CD4-positive, alpha-beta T cell (primary cell): ENCODE measurements around the gene KIDINS220. TPM values are rescaled to one million over a fixed set of nuclear protein-coding genes. Genes with fewer than 3 reads are reported as not detected.

ENCODE experiments used
- ATAC-seq: fragments of 200-7000 bp; cut with Tn5 transposase; one replicate; pipeline ENCODE4 v1.10.0; 2022; ENCODE audit warnings: mild to moderate bottlenecking; ENCODE audit not compliant: poor library complexity
- CTCF ChIA-PET: fragments of 350-600 bp; sonication (Branson Sonifier 250); formaldehyde crosslinking; loops from one replicate; lab custom pipeline; 2021; ENCODE audit warnings: antibody characterized with exemption, inconsistent platforms; lab: Charles Lee
- POLR2A ChIA-PET: fragments of 350-600 bp; sonication (Branson Sonifier 250); formaldehyde crosslinking; loops from one replicate; lab custom pipeline; 2021; ENCODE audit warnings: antibody characterized with exemption, inconsistent platforms; lab: Charles Lee
- DNase-seq, 14 experiments: peaks; one replicate each; pipeline ENCODE4 v3.0.0-alpha.2; 2013 to 2020; ENCODE audit warnings: mixed read lengths in 2 of 14
- H3K27ac ChIP-seq, 2 donors: one replicate each; pipeline versions ENCODE4 v1.5.1 to v1.7.0; 2013; ENCODE audit warnings: low read length in 2 of 2, low read depth in 1 of 2, mild to moderate bottlenecking in 1 of 2
- H3K27me3 ChIP-seq, 2 experiments: 1 replicate in 1 of 2; 2 replicates in 1 of 2; pipeline versions ENCODE4 v1.6.1 to v1.7.0; 2013; ENCODE audit warnings: low read length in 2 of 2, control low read depth in 1 of 2, mild to moderate bottlenecking in 1 of 2, moderate library complexity in 1 of 2; ENCODE audit not compliant: insufficient read depth in 2 of 2, control insufficient read depth in 1 of 2
- H3K36me3 ChIP-seq: one replicate; pipeline ENCODE4 v1.6.1; 2013; ENCODE audit warnings: low read length, control low read depth; ENCODE audit not compliant: insufficient read depth
- H3K4me1 ChIP-seq: one replicate; pipeline ENCODE4 v1.6.1; 2013; ENCODE audit warnings: low read length, control low read depth; ENCODE audit not compliant: insufficient read depth
- H3K4me3 ChIP-seq: one replicate; pipeline ENCODE4 v1.5.1; 2013; ENCODE audit warnings: mild to moderate bottlenecking, low read length, moderate library complexity
- H3K9me3 ChIP-seq, 2 experiments: 1 replicate in 1 of 2; 2 replicates in 1 of 2; pipeline versions ENCODE4 v1.6.1 to v1.7.0; 2013; ENCODE audit warnings: low read length in 2 of 2, mild to moderate bottlenecking in 2 of 2, control low read depth in 1 of 2, moderate library complexity in 1 of 2; ENCODE audit not compliant: control insufficient read depth in 1 of 2, insufficient read depth in 1 of 2
- H3K27ac Mint-ChIP-seq: one replicate; pipeline ENCODE4 v1.8.0; 2020; ENCODE audit warnings: mixed read lengths
- H3K27me3 Mint-ChIP-seq: one replicate; pipeline ENCODE4 v1.8.0; 2021; ENCODE audit warnings: mixed read lengths
- H3K36me3 Mint-ChIP-seq: one replicate; pipeline ENCODE4 v1.8.0; 2021; ENCODE audit warnings: low read depth, mixed read lengths
- H3K4me1 Mint-ChIP-seq: one replicate; pipeline ENCODE4 v1.8.0; 2021; ENCODE audit warnings: low read depth, mixed read lengths
- H3K4me3 Mint-ChIP-seq: one replicate; pipeline ENCODE4 v1.8.0; 2020; ENCODE audit warnings: mild to moderate bottlenecking, mixed read lengths
- H3K9me3 Mint-ChIP-seq: one replicate; pipeline ENCODE4 v1.8.0; 2020; ENCODE audit warnings: mixed read lengths
- CTCF ChIP-seq: fragments of 200-600 bp; IDR thresholded peaks from one replicate; pipeline ENCODE4 v1.8.0; 2022; ENCODE audit warnings: antibody characterized with exemption, mild to moderate bottlenecking
- intact Hi-C, 2 experiments: fragments of 100-400 bp; cut with DNase I in 1 of 2; cut with micrococcal nuclease in 1 of 2; formaldehyde crosslinking; loops; one replicate each; pipeline versions ENCODE4 v1.15.1 to v1.9.0; 2023 to 2025; cut with DNase I, micrococcal nuclease
- total RNA-seq, 174 experiments: library from RNA in 2 of 174; stranded (reverse) in 2 of 174; gene quantifications; one replicate each; pipeline ENCODE4 v1.2.3 and lab custom pipeline; 2021 to 2026

The KIDINS220 gene
- total RNA-seq, 2 experiments from 2014 or later, result 29.3 to 31.4 TPM

- Mint-ChIP-seq H3K4me3 (no peak overlapping the region), H3K27ac (no peak overlapping the region), H3K4me1 (no peaks in the 10 kb centered on the region), H3K9me3 (no peaks in the 10 kb centered on the region), H3K36me3 (no peaks in the 10 kb centered on the region), H3K27me3 (no peaks in the 10 kb centered on the region)
- Histone ChIP-seq H3K4me1 (no peaks in the 10 kb centered on the region), H3K9me3 (no peaks in the 10 kb centered on the region), H3K27me3 (no peaks in the 10 kb centered on the region), H3K27ac (no peak overlapping the region), H3K4me3 (no peak overlapping the region), H3K36me3 (no peaks in the 10 kb centered on the region)
- ChIA-PET CTCF (no interaction called here), POLR2A (no interaction called here)
- TF ChIP-seq CTCF, result no peak
- no peak for DNase-seq
- no peak for ATAC-seq
- intact Hi-C loops, result no loop called here
Observed at GRCh38 chr2:8699839-8700238, 137.6 kb downstream of the KIDINS220 start.

DNA sequence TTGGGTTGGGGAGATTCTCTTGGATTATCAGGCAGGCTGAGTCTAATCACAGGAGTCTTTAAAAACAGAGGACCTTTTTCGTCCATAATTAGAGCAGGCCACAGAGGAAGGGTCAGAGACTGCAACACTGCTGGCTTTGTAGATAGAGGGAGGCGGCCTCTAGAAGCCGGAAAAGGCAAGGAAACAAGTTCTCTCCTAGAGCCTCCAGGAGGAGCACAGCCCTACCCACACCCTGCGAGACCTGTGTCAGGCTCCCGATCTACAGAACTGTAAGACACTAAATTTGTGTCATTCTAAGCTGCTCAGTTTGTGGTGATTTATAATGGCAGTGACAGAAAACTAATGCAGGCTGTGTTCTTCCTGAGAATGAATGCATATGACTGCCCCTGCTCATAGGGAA, 140.2 kb downstream of the KIDINS220 start:
- no peak overlapping the region for H3K4me3 Mint-ChIP-seq
- H3K27ac Mint-ChIP-seq, result no peak overlapping the region
- H3K27me3 Mint-ChIP-seq, result peaks cover 4% of the 10 kb centered on the region
- no peaks in the 10 kb centered on the region for H3K9me3 Mint-ChIP-seq
- peaks cover 0 to 6% of the 10 kb centered on the region in 2 experiments for H3K9me3 ChIP-seq
- H3K4me1 Mint-ChIP-seq, result no peaks in the 10 kb centered on the region
- ChIA-PET CTCF (no interaction called here), POLR2A (no interaction called here)
- intact Hi-C loops, result no loop called here
- TF ChIP-seq CTCF, result no peak
- H3K36me3 Mint-ChIP-seq, result no peaks in the 10 kb centered on the region
- ATAC-seq, result no peak
- DNase-seq, result no peak
- H3K4me3 ChIP-seq, result no peak overlapping the region
- no peaks in the 10 kb centered on the region for H3K36me3 ChIP-seq
- H3K4me1 ChIP-seq, result peaks cover 7% of the 10 kb centered on the region
- H3K27me3 ChIP-seq, result peaks cover 6 to 12% of the 10 kb centered on the region in 2 experiments
- H3K27ac ChIP-seq, result no peak overlapping the region

DNA sequence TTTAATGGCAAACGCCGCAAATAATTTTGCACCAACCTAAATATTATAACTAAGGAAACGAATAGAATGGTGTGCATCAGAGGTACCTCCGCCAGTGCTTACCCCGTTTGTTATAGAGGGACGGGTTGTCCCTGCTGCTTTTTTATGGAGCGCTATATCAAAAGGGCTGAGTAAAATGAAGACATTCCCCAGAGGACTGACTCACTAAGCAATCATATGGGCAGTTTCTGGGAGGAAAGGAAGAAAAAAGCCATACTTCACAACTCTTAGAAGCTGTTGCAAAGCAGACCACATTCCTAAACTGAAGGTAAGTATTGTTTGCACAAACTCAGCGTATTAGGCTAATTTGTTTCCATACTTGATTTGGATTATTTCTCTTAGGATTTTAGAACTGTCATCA, 142.7 kb downstream of the KIDINS220 start:
- Mint-ChIP-seq H3K9me3 (no peaks in the 10 kb centered on the region), H3K4me3 (no peak overlapping the region)
- CTCF ChIA-PET, result no interaction called here

More for the DNA sequence above, 142.7 kb downstream of the KIDINS220 start:
- no peak for ATAC-seq
- no peak overlapping the region for H3K27ac ChIP-seq
- no peak overlapping the region for H3K4me3 ChIP-seq
- intact Hi-C loops, result no loop called here
- no peak for DNase-seq
- H3K27me3 ChIP-seq, result peaks cover 10 to 17% of the 10 kb centered on the region in 2 experiments
- TF ChIP-seq CTCF, result no peak
- Mint-ChIP-seq H3K4me1 (no peaks in the 10 kb centered on the region), H3K27me3 (peaks cover 15% of the 10 kb centered on the region), H3K27ac (no peak overlapping the region), H3K36me3 (no peaks in the 10 kb centered on the region)
- POLR2A ChIA-PET, result no interaction called here
- peaks cover 7% of the 10 kb centered on the region for H3K4me1 ChIP-seq
- peaks cover 0 to 6% of the 10 kb centered on the region in 2 experiments for H3K9me3 ChIP-seq
- H3K36me3 ChIP-seq, result no peaks in the 10 kb centered on the region
